ENCODE data around the gene ITGB6. TPM values are rescaled to one million over a fixed set of nuclear protein-coding genes. Genes with fewer than 3 reads are reported as not detected.

ITGB6 gene
- total RNA-seq, 6 donors from 2014 or later, result 52.6 to 124 (median 68.8) TPM

DNA sequence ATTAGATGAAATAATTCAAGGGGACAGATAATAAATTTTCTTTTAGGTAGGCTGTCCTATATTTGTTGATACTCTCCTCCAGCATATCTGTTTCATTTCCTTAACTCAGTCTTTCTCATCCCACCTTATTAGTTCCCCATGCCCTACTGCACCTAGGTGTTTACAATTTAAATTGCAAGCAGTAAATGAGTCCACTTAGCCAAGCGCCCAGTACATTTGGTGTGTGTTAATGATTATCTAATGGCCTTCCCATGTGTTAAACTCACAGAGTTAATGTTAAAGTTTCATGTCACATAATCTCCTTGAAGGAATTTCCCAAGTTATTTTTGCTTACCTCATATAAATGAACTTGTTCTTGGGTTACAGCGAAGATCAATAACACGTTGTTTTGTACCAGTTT lies 31.2 kb downstream of the ITGB6 start:
- H3K27ac ChIP-seq, result peak overlapping the region in 2 of 4 donors; percentile 2 to 50
- H3K4me3 ChIP-seq, result no peak overlapping the region
- ATAC-seq (ENCODE audit: low FRiP score in 2 of 2) (no peak), DNase-seq (no peak)
- H3K9me3 ChIP-seq, result no peaks in the 10 kb centered on the region
- no peaks in the 10 kb centered on the region for H3K27me3 ChIP-seq
- WGBS, 2 donors, result 76 to 78% methylated on average over 3 of the region's 3 CpGs
- TF ChIP-seq POLR2A (IDR thresholded peaks at IDR 0.05) (no peak), EP300 (IDR thresholded peaks at IDR 0.05) (no peak), POLR2AphosphoS5 (IDR thresholded peaks at IDR 0.05) (no peak)
- TF ChIP-seq, protein P1, sequence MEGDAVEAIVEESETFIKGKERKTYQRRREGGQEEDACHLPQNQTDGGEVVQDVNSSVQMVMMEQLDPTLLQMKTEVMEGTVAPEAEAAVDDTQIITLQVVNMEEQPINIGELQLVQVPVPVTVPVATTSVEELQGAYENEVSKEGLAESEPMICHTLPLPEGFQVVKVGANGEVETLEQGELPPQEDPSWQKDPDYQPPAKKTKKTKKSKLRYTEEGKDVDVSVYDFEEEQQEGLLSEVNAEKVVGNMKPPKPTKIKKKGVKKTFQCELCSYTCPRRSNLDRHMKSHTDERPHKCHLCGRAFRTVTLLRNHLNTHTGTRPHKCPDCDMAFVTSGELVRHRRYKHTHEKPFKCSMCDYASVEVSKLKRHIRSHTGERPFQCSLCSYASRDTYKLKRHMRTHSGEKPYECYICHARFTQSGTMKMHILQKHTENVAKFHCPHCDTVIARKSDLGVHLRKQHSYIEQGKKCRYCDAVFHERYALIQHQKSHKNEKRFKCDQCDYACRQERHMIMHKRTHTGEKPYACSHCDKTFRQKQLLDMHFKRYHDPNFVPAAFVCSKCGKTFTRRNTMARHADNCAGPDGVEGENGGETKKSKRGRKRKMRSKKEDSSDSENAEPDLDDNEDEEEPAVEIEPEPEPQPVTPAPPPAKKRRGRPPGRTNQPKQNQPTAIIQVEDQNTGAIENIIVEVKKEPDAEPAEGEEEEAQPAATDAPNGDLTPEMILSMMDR (IDR thresholded peaks at IDR 0.05), result no peak
- H3K36me3 ChIP-seq, result no peaks in the 10 kb centered on the region
- peaks cover 0 to 12% (median 0%) of the 10 kb centered on the region in 4 donors for H3K4me1 ChIP-seq

- no peak for DNase-seq
- no peak for ATAC-seq (ENCODE audit: low FRiP score in 2 of 2)
- peaks cover 0 to 12% (median 0%) of the 10 kb centered on the region in 4 donors for H3K4me1 ChIP-seq
- H3K9me3 ChIP-seq, result no peaks in the 10 kb centered on the region
- WGBS, 2 donors, result 91 to 94% methylated on average over 12 of the region's 12 CpGs
- H3K27me3 ChIP-seq, result no peaks in the 10 kb centered on the region
- H3K36me3 ChIP-seq, result no peaks in the 10 kb centered on the region
- no peak overlapping the region for H3K27ac ChIP-seq
- H3K4me3 ChIP-seq, result no peak overlapping the region
- TF ChIP-seq EP300 (IDR thresholded peaks at IDR 0.05), result no peak
- TF ChIP-seq, protein P1 (IDR thresholded peaks at IDR 0.05), result no peak
- no peak for TF ChIP-seq POLR2A (IDR thresholded peaks at IDR 0.05)
- no peak for TF ChIP-seq POLR2AphosphoS5 (IDR thresholded peaks at IDR 0.05)
Measured at GRCh38 chr2:160167089-160167740, 32.9 kb downstream of the ITGB6 start.

- ATAC-seq (ENCODE audit: low FRiP score in 2 of 2), result no peak
- TF ChIP-seq, protein P1 (IDR thresholded peaks at IDR 0.05), result no peak
- H3K4me1 ChIP-seq, result peaks cover 0 to 12% (median 0%) of the 10 kb centered on the region in 4 donors
- no peaks in the 10 kb centered on the region for H3K27me3 ChIP-seq
- H3K9me3 ChIP-seq, result no peaks in the 10 kb centered on the region
- no peak overlapping the region for H3K27ac ChIP-seq
- 85 to 98% methylated on average over 1 of the region's 1 CpG for WGBS, 2 donors
- no peaks in the 10 kb centered on the region for H3K36me3 ChIP-seq
- no peak for DNase-seq
- H3K4me3 ChIP-seq, result no peak overlapping the region
Measured at GRCh38 chr2:160165996-160166395, 34.1 kb downstream of the ITGB6 start.

DNA sequence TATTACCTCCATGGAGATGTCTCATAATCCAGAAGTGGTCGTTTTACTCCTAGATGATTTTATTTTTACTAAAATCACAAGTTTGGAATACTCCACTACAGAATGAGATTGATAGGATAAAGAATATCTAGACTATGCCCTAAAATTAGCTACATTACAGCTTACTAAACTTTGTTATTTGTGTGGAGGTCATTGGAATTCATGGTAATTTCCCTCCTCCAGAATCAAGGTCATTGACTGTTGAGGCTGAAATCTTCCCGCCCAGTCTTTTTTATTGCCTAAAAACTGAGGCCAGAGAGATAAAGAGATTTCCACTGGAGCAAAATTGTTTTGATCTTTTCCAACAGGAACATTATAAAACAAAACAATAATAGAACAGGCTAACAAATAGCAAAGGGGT lies 35.0 kb downstream of the ITGB6 start:
- H3K27me3 ChIP-seq, result no peaks in the 10 kb centered on the region
- H3K27ac ChIP-seq, result no peak overlapping the region
- no peaks in the 10 kb centered on the region for H3K9me3 ChIP-seq
- WGBS, 2 donors, result 68 to 74% methylated on average over 2 of the region's 2 CpGs
- ATAC-seq (ENCODE audit: low FRiP score in 2 of 2) (no peak), DNase-seq (no peak)
- no peak overlapping the region for H3K4me3 ChIP-seq
- TF ChIP-seq, protein P1 (IDR thresholded peaks at IDR 0.05), result no peak
- no peak for TF ChIP-seq POLR2A (IDR thresholded peaks at IDR 0.05)
- TF ChIP-seq POLR2AphosphoS5 (IDR thresholded peaks at IDR 0.05), result no peak
- TF ChIP-seq EP300 (IDR thresholded peaks at IDR 0.05), result no peak
- peaks cover 0 to 4% (median 0%) of the 10 kb centered on the region in 4 donors for H3K4me1 ChIP-seq
- H3K36me3 ChIP-seq, result no peaks in the 10 kb centered on the region
